Stimulated activated naive CD8-positive, alpha-beta T cell treated with anti-CD3 and anti-CD28 coated beads, Interleukin-15, Interleukin-2, amounts not matched to agents 100 U/mL and 50 U/mL, for 24 hours (primary cell): ENCODE data around the gene SMIM12.

ENCODE experiments used
- ATAC-seq: fragments of 150-1000 bp; cut with Tn5 transposase; one replicate; pipeline ENCODE4 v1.10.0; 2021
- DNase-seq: peaks from one replicate; pipeline ENCODE4 v3.0.0; 2021

SMIM12 gene, protein sequence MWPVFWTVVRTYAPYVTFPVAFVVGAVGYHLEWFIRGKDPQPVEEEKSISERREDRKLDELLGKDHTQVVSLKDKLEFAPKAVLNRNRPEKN

DNA sequence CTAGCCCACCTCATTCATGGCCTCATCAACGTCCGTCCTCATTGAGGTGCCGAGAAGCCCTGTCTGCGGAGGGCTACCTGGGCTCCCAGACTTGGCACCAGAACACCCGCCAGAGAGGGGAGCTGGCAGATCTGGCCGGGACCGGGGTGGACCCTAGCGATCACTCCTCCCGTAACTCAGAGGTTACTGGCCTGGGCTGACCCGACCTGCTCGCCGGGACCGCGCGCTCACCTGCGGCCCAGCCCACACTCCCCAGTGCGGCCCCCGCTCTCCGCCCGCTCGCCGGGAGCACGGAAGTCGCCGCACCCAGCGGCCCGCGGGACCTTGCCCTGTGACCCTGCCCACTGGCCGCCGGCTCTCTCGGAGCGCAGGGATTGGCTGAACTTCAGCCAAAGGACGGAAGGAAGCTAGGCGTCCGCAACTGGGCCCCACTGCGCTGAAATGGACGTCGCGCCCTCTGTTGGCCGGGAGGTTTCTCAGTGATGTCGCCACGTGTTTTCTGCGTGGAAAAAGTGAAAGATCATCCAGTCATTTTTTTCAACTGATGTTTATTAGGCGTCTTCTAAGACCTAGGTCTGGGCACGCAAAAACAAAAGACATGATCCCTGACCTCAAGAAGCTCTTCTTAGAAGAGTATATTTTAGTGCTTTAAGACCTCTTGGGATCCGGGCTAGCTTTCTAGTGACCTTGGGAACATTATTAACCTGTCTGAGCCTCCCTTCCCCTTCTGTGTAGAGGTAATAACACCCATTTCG, at the start of gene SMIM12:
SMIM12 (minus strand) TSS at position 304 of the 755 bp plus-strand sequence. CDS start 3,772 bp downstream, outside the sequence.
- ATAC-seq (peak; percentile 94), DNase-seq (peak; percentile 95)

DNA sequence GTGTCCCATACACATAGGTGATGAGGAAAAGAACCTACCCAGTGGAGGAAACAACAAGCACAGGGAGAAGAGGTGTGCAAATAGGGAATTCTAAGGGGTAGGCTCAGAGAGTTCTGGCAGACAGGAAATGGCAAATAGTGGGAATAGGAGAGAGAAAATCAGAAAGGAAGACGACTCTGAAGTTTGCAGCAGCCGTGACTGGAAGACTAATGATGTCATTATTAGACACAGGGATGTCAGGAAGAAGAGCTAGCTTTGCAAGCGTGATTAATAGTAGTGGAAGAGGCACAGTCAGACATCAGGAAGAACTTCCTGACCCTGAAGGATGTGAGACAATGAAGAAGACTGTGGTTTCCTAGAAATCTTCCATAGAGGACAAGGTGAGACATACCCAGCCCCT, 48.8 kb upstream of the SMIM12 start:
- ATAC-seq (no peak), DNase-seq (no peak)

DNA sequence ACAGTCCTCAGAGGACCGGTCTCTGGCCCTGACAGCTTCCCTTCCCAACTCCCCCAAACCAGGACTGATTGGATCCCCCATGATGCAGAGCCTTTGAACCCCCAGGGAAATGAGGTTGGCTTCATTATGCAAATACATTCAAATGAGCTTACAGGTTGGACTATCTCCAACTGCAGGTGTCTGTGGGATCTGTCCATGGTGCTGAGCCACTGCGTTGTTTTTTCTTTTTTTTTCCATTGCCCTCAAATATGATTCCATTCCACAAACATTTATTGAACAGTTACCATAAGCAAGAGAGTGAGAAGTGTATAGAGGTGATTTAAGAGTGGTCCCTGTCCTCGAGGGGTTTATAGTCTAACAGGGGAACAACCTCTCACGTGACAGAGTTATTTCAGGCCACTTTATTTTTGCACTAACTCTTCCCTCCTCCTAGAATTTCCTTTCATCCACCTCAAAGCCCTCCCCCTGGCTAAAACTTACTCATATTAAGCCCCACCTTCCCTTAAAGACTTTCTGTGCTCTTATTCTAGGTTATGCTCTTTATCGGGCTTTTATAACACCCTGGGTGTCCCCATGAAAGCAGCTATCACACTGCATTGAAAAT, 48.0 kb upstream of the SMIM12 start:
- ATAC-seq (no peak), DNase-seq (no peak)

GRCh38 chr1:34906756-34907155, 47.2 kb upstream of the SMIM12 start:
- DNase-seq (no peak), ATAC-seq (no peak)

- DNase-seq, result no peak
- ATAC-seq, result no peak
Measured at GRCh38 chr1:34906222-34906621, 46.7 kb upstream of the SMIM12 start.

DNA sequence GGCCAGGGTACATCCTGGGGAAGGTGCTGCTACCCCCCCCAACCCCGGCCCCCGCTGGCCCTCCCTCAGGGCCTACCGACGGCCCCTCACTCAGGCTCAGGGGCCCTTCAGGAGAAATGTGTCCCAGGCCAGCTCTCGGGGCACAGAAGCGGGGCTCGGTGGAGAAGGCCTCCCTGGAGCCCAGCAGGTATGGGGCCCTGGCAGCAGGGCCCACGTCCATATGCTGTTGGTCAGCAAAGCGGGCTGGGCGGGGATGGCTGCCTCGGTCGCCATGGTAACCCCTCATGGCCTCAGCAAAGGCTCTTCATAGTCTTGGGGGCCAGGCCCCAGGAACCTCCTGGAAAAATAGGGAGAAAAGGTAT, 45.5 kb upstream of the SMIM12 start:
- ATAC-seq, result no peak

GRCh38 chr1:34904236-34905097, 44.9 kb upstream of the SMIM12 start:
- no peak for ATAC-seq
- DNase-seq, result no peak

More for the DNA sequence above, 45.5 kb upstream of the SMIM12 start:
- DNase-seq, result no peak

- DNase-seq, result no peak
- ATAC-seq, result no peak
Measured at GRCh38 chr1:34901919-34902318, 42.4 kb upstream of the SMIM12 start.

GRCh38 chr1:34900775-34901502, 41.4 kb upstream of the SMIM12 start:
- no peak for DNase-seq
- ATAC-seq, result no peak

DNA sequence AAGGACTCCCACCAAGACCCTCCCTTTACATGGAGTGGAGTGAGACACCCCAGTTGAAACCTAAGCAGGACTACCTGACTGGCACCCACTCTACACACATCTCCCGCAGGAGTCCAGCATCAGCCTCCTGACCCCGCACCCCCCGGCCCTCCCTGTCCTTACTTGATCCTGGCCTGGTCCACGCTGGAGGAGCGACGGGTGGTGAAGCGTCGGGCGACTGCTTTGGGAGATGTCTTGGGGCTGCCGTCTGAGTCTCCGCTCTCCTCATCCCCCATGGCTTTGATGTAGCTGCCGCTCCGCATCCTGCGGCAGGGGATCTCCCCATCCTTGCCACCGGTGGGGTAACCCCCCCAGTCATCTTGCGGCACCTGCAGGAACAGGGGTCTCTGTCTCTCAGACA, 40.4 kb upstream of the SMIM12 start:
- no peak for ATAC-seq
- no peak for DNase-seq

GRCh38 chr1:34899471-34899870, 39.9 kb upstream of the SMIM12 start:
- no peak for ATAC-seq
- no peak for DNase-seq

- DNase-seq (no peak), ATAC-seq (no peak)
Measured at GRCh38 chr1:34898330-34898761, 38.8 kb upstream of the SMIM12 start.

GRCh38 chr1:34896612-34897011, 37.1 kb upstream of the SMIM12 start:
- ATAC-seq (no peak), DNase-seq (no peak)

DNA sequence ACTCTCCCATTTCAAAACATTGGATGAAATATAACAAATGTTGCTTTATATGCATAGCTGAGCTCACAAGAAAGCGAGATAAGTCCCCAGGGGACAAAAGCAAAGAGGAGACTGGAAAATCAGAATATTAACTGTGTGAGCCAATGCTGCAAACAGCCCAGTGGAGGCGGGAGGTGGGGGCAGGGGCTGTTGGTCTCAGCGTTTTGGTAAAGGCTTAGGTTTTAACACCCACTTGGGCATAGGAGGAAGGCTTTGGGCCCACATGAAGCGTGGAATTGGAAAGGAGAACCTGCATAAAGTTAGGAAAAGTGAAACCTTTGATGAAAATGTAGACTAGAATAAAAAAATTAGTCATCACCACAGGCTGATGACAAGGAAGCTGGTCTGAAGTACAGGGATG, 30.2 kb upstream of the SMIM12 start:
- ATAC-seq (no peak), DNase-seq (no peak)

DNA sequence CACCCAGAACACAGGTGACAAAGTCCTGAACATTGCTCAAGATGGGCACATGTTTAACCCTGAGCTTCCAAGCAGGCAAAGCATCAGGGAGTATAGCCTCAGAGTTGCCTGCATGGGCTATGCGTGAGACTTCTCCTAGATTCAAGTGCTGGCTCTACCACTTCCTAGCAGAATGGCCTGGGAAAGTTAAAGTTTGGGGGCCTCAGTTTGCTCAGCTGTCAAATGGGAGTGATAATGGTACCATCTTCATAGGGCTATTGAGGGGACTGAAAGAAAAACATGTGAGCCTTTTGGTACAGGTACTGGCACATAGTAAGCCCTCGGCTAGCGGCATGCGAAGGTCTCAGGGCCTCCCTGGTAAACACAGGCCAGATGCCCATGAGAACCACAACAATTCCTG, 28.0 kb upstream of the SMIM12 start:
- DNase-seq (no peak), ATAC-seq (no peak)

GRCh38 chr1:34885405-34886247, 26.1 kb upstream of the SMIM12 start:
- ATAC-seq, result peak; percentile 87
- DNase-seq, result peak; percentile 74

GRCh38 chr1:34884961-34885360, 25.4 kb upstream of the SMIM12 start:
- DNase-seq, result no peak
- ATAC-seq, result no peak

- DNase-seq (no peak), ATAC-seq (no peak)
Measured at GRCh38 chr1:34884536-34884935, 25.0 kb upstream of the SMIM12 start.

DNA sequence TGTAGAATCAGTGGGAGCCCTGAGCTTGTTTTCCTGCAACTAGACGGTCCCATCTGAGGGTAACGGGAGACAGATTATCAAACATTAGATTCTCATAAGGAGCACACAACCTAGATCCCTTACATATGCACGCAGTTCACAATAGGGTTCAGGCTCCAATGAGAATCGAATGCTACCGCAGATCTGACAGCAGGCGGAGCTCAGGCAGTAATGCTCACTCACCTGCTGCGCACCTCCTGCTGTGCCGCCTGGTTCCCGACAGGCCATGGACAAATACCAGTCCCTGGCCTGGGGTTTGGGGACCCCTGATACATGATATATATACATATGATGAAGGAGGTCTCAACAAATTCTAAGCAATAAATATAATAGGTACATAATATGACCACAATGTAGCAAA, 19.7 kb upstream of the SMIM12 start:
- DNase-seq, result no peak
- no peak for ATAC-seq

DNA sequence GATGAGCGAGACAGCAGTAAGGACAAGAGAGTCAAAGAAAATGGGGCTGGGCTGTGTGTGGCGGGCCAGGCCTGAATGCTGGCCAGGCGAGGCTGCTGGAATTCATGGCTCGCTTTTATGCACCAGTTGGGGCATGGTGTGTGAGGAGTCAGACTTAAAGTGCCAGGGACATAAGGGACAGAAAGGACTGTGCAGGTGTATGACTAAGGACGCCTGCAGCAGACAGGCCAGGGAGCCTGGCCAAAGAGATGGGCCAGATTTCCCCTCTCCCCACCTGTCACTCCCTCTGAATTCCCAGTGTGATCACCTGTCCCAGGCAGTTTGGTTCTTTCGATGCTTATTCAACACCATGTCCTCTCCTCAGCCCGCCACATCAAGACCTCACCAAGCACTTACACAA, 16.9 kb upstream of the SMIM12 start:
- ATAC-seq, result no peak
- DNase-seq, result no peak

GRCh38 chr1:34874296-34874952, 14.9 kb upstream of the SMIM12 start:
- DNase-seq, result no peak
- no peak for ATAC-seq
